ENCODE data around the gene GPATCH1.
"Not testable (repeated sequence)": the region's sequence is repeated elsewhere in the genome, so short reads cannot be mapped to it uniquely, and the experiment has no call there.

GRCh38 chr19:33036370-33037167 is 44.4 kb upstream of the GPATCH1 start:
- TF ChIP-seq CTCF (IDR thresholded peaks at IDR 0.05; ENCODE audit: low read depth, low read length, missing input control); GABPA (IDR thresholded peaks at IDR 0.05 in 1 of 2, conservative IDR thresholded peaks at IDR 0.05 in 1 of 2); ATF3 (IDR thresholded peaks at IDR 0.05); RAD21 (IDR thresholded peaks at IDR 0.05); HNF4G (IDR thresholded peaks at IDR 0.05); ZBTB33 (IDR thresholded peaks at IDR 0.05); MAX (IDR thresholded peaks at IDR 0.05); FOXA1 (IDR thresholded peaks at IDR 0.05); REST (IDR thresholded peaks at IDR 0.05); TAF1 (conservative IDR thresholded peaks at IDR 0.05): not testable (repeated sequence)
